Activated CD8-positive, alpha-beta memory T cell treated with anti-CD3 and anti-CD28 coated beads for 4 hours (primary cell): ENCODE results near the gene FAM161B.
A peak's percentile ranks its signal among the peaks of the same experiment; 100 is the strongest.
"Not testable (repeated sequence)": the region's sequence is repeated elsewhere in the genome, so short reads cannot be mapped to it uniquely, and the experiment has no call there.

Experiments used
- DNase-seq, 2 donors: peaks; one replicate each; pipeline ENCODE4 v3.0.0-alpha.2; 2020; ENCODE audit warnings: low read depth in 2 of 2

FAM161B gene

DNA sequence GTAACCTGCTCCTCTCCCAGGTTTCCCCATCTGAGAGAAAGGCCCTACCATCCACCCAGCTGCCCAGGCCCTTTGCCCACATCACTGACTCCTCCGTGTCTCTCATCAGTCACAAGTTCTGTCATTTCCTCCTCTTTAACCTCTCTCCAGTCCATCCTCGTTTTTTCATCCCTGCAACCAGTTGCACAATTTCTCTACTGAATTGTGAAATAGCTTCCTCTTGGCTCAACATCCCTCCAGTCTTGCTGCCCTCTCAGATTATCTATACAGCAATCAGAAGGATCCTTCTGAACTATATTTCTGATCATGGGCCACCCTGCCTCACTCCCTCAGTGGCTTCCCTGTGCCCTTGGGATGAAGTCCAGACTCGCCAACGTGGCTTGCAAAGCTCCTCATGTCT, 6.8 kb downstream of the FAM161B start:
- no peak for DNase-seq

DNA sequence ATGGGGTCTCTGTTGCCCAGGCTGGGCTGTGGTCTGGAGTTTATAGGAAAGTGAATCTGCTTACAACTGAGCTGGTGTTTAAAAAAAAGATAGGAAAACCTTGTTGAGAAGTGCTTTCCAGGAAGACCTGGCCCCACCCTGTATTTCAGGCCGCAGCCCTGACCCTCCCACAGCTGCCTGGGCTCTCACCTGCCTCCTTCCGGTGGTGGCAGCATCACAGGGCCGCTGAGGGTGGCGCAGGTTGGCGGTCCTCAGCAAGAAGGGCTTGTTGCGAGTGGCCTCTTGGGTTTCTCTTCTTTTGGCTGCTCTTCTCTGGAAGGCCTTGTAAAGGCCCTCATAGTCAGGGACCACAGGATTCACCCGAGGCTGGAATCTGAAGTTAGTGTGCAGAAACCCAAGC, 7.7 kb downstream of the FAM161B start:
- DNase-seq: no peak

DNA sequence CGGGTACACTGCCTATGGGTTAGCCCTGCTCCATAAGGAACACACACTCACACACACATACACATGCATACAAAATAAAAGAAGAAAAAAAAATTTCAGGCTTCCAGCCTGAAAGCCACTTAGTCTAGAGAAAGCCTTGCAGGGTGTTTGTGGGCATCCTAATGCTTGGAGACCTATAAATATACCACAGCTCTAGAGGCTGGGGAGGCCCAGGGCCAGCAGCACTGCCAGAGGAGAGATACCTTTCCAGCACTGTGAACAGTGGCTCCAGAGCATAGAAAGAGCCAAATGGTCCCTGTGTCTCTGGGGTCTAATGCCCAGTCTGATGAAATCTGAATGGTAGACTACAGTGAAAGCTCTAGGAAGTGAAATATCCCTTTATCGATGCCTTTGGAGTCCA, 12.9 kb downstream of the FAM161B start:
- no peak for DNase-seq

DNA sequence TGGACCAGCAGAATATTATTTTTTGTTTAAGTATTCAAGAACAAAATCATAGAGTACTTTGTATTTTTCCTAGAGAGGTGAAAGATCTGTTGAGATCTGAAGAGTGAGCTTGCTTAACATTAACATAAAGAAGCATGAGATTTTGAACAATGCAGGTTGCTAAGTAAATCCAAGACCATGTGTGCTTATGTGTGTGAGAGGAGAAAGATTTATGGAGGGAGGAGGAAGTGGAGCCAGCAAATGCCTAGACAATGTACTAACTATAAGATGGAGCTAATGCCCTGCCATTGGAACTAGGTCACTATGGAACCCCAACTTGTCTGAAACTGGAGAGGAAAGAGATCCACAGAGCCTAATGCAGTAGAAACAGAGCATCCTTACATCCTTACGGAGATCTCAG, 13.3 kb downstream of the FAM161B start:
- no peak for DNase-seq

DNA sequence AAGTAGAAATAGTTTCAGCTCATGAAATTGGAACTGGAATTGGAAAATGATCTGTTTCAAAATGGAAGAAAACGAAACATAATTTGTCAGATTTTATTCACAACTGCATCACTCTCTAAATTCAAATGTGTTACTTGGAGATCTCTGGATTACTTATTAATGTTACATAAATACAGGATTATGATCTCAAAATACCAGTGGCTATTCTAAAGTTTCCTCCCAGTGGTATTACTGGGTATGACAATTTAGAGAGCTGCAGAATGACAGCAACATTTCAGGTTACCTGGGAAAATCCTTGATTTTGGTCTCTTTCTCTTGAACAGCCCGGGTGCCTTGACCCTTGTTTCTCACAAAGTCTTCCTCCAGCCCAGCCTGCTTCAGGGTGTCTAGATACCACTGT, 14.2 kb downstream of the FAM161B start:
- no peak for DNase-seq

DNA sequence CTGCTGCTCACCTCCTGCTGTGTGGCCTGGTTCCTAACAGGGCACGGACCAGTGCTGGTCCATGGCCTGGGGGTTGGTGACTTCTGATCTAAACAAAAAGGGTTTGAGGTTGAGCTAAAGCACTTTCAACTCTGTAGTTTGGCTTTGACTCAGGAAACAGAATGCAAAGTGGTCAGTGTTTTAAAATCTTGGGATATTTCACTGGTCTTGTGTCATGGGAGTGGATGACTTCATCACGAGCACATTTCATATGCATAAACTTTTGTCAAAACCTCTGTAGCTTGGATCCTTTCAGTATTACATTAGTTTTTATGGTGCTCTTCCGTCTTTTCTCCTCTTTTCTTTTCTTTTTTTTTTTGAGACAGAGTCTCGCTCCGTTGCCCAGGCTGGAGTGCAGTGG, 25.6 kb downstream of the FAM161B start:
- DNase-seq: no peak

DNA sequence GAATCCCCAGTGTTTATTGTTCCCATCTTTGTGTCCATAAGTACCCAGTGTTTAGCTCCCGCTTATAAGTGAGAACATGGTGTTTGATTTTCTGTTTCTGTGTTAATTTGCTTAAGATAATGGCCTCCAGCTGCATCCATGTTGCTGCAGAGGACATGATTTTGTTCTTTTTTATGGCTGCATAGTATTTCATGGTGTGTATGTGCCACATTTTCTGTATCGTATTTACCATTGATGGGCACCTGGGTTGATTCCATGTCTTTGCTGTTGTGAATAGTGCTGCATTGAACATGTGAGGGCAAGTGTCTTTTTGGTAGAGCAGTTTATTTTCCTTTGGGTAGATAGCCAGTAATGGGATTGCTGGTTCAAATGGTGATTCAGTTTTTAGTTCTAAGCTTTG, 30.4 kb downstream of the FAM161B start:
- DNase-seq: not testable (repeated sequence)

DNA sequence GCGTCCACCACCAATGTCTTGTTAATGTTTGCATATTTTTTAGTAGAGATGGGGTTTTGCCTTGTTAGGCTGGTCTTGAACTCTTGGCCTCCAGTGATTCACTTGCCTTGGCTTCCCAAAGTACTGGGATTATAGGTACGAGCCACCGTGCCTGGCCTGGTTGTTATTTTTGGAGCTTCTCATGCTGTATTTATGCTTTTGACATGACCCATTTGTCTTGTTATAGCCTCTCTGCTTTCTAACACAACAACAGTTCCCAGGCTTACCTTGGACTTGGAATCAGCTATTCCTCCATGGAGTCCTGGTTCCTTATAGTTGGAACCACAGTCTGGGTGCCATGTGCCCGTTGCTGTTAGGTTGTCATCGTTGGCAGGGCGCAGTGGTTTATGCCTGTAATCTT, 33.6 kb downstream of the FAM161B start:
- DNase-seq: no peak

DNA sequence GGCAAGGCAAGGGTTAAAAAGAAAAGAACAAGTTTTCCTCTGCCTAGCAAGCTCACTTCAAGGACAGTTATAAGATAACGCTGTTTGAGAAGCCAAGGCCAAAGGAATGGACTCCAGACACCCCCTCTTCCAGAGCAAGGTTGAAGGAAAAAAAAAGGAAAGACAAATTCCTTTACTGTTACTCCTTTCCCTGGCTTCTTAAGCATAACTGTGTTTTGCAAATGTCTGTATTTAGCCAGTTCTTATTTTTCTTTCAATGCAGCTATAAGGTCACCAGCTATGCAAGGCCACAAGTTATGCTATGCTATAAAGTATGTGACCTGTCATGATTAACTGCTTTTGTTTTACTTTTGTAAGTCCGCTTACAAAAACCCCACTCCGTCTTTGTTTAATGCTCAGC, 36.6 kb downstream of the FAM161B start:
- no peak for DNase-seq

DNA sequence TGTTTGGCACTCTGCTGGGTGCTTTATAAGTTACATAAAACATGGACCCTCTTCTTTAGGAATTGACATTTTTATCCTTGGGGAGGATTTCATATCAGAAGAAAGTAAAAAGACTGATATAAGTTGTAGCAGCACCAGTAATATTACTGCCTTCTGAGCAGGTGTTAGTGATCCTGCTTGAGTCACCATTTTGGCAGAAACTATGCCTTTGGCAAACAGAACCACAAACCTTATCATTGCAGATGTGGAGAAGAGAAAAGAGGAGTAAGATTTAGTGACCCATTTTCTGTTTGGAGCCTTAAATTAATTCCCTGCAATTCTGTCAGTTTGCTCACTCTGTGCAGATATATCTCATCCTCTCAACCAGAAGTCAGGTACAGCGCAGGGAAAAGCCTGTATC, 40.2 kb downstream of the FAM161B start:
- DNase-seq: no peak

DNA sequence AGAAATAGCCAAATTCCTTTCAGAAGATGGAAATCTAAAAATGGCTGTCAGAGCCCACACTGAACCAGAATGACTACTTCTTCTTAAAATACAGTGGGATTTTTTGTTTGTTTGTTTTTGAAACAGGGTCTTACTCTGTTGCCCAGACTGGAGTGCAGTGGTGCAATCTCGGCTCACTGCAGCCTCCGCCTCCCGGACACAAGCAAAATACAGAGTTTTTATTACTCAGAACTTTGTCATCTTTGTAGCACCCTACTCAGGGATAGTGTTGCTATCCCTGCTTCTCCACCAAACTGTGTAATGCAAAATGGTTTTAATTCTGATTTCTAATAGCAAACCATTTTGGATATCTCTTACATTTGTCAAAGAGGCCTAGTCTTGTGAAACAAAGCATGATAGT, 46.9 kb downstream of the FAM161B start:
- no peak for DNase-seq

DNA sequence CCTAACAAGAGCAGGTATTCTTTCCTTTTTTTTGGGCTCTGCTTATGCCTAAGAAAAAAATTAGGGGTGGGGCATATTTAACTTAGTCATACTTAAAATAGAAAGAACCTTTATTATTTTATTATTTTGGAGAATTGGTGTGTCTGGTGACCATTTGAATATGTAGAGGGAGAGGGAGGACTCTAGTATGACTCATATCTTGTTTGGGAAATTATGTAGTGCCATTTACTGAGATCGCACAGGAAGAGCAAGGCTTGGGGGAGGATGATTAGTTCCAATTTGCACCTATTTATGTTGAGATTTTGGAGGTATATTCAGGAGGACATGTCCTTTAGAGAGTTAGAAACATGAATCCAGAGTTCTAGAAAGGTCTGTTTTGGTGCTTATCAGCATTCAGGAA, 53.4 kb downstream of the FAM161B start:
- DNase-seq: no peak

DNA sequence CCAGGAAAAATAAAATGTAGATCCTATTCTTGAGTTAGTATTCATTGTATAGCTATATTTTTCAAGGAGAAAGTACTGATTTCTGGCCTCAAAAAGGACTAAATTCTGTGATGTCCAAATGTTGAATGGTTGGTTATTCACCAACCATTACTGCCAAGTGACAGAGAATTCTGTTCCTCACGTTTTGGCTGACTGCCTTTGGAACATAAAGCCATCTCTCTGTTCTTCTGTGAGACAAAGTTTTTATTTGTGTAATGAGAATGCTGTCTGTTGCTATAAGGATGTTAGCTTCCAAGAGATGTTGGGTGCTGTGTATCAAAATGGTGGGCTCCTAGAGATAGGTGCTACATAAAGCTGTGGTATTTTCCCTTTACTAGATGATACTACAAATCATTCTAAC, 54.0 kb downstream of the FAM161B start:
- no peak for DNase-seq

DNA sequence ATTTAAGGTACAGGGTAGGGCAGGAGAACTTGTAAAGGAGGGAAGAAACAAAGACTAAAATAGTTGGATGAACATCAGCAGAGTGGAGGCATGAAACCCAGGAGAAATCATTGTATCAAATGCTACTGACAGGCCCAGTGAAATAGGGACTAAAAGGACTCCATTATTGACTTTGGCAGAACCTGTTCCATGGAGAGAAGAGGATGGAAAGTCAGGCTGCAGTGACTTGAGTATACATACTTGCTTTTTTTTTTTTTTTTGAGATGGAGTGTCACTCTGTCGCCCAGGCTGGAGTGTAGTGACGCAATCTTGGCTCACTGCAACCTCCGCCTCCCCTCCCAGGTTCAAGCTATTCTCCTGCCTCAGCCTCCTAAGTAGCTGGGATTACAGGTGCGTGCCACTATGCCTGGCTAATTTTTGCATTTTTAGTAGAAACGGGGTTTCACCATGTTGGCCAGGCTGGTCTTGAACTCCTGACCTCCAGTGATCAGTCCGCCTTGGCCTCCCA, 55.7 kb downstream of the FAM161B start:
- DNase-seq: not testable (repeated sequence)

DNA sequence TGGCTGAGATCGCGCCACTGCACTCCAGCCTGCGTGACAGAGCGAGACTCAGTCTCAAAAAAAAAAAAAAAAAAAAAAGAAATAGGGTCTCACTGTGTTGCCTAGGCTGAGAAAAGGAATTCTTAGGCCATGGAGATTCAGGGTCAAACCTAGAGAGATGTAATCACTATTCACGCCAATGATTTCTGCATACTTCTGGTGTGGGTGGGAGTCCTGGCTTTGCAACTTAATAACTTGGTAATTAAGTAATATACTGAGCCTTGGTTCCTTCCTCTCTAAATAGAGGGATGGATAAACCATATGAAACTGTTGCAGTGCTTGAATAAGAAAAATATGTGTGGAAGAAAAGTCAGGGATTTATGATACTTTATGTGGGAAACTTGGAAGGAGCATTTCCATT, 60.5 kb downstream of the FAM161B start:
- no peak for DNase-seq

DNA sequence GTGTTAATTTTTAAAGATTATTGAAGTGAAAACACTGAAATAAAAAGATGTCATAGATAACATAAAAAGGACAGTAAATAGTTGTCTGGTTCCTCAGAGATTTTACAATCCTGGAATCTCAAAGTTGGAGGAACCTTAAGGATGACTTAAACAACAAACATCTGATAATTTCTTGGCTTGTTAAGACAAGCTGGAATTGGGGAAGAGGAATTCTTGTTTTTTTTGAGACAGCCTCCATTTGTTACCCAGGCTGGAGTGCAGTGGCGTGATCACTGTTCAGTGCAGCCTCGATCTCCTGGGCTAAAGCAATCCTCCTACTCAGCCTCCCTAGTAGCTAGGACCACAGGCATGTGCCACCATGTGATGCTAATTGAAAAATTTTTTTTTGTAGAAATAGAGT, 60.9 kb downstream of the FAM161B start:
- no peak for DNase-seq

DNA sequence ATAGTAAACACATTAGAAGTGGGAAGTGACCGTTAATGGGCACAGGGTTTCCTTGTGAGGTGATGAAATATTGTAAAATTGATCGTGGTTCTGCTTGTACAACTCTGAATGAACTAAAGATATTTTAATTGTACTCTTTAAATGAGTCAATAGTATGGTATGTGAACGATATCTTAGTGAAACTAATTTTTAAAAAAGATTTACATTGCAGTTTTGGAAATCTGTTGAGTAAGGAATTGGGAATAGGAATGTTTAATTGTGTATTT, 61.5 kb downstream of the FAM161B start:
- no peak for DNase-seq

DNA sequence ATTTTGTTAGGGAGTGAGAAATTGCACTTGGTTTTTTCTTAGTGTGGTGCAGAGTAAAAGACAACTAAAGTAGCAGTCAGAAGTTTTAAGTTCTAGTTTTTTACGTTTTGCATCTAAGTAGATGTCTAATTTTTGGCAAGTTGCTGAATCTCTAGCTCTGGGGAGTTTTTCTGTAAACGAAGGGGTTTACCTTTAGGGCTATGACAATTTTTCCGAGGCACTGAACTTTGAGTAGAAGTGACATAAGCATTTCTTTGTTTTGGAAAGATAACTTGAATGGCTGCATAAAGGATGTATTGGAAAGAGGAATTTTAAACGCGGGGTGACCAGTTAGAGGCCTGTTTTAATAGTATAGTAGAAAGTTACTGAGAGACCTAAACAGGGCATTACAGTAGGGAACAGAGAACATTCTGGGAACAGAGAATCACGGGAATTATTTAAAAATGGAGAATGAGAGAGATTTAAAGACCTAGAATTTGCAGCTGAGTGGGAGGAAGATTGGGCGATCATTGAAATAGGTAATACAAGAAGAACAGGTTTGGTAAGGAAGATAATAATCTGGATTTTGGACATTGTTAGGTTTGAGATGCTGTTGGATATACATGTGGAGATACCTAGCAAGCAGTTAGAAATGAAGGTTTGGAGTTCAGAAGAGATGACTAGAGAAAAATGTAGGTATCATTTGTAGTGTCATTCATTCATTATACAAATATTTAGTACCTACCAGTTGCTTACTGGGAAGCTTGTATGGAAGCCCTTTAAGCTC, 62.0 kb downstream of the FAM161B start:
- no peak for DNase-seq

DNA sequence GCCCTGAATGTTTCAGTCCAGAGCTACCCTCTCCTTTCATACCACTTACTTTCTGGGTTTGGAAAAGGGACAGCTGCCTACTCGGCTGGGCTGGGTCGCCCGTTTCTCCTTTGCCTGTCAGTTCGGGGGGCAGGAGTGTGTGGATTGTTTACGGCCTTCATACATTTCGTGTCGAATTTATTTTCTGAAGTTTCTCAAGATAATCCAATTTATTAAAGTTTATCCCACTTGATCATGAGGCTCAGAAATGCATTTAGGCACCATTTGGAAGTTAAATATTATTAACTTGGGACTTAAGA, 62.6 kb downstream of the FAM161B start:
- DNase-seq: no peak

DNA sequence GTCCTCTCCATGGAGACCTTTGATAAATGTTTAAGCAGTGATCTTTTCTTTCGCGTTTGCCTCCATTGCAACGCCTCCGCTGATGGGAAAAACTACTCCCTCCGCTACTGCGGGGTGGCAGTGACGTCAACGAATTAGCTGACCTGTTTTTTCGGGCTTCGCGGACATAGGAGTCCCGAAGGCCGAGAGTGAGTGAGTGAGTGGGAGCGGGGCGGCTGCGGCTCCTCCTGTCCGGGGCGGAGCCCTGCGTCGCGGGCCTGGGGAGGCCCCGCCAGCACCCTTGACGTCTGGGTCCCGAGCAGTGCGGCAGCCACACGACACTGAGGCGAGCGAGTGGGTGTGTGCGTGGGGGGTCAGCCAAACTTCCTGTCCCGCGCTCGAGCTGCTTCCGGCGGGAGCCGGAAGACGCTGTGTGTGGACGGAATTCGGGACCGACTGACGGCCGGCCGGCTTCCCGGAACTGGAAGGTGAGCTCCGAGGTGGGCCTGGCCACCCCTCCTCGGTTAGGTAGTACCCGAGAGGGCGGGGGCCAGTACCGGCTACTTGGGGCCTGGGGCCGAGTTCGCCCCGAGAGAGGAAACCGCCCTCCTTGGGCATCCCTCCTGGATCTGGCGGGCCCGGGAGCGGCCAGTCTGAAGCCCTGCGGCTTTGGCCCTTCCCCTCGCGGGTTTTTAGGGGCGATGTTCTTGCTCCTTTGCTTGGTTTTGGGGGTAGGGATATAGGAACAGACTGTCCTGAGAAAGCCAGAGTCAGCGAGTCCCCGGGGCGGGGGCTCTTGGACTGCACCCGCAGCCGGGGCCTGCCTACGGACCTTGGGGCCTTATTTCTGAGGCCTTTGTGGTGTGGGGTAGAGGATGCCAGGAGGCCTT, 63.2 kb downstream of the FAM161B start, which contains the start of gene ZNF410:
Gene ZNF410, plus strand, starts transcription at position 411 of the 869 bp plus-strand sequence. CDS start 5,317 bp downstream, outside the sequence.
- DNase-seq: peak; percentile 85 to 86

DNA sequence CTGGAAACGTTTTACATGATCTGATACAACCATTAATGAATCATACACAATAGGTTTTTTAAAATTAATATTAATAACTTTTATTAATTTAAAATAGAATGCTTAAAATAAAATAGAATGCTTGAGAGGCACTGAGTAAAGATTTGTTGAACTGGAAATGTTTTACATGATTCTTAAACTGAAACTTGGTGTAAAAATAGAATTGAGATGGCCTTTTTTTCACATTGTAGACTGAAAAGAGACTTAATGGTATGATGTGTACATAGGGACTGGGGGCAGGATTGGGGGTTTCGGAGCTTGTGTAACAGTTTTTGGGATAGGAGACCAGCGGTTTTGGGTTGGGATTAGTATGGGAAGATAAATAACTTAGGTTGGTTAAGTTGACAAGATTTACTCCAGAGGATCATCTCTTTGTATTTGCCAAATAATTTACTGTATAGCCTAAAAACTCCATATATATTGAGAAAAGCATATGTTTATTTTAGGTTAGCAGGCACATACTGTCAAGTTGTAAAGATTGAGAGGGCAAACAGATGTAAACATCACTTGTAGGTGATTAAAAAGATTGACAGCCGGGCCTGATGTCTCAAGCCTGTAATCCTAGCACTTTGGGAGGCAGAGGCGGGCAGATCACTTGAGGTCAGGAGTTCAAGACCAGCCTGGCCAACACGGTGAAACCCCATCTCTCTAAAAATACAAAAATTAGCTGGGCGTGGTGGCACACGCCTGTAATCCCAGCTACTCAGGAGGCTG, 65.3 kb downstream of the FAM161B start:
- DNase-seq: no peak
